ENCODE results near the gene DENND2A. TPM values are rescaled to one million over a fixed set of nuclear protein-coding genes. Genes with fewer than 3 reads are reported as not detected.

The DENND2A gene
- total RNA-seq, 1 experiment from 2014 or later = 10.0 TPM

DNA sequence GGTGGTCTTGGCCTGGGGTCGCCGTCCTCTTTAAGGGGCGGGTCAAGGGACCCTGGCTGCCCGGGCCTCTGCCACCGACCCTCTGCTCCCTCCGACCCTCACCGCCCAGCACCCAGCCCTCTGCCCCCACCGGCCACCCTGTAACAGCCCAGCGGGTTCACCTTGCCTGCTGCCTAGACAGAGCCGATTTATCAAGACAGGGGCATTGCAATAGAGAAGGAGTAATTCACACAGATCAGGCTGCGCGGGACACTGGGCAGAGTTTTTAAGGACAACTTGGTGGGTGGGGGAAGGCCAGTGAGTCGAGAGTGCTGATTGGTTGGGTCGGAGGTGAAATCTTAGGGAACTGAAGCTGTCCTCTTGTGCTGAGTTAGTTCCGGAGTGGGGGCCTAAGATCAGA lies 31.4 kb upstream of the DENND2A start:
- Mint-ChIP-seq H3K27ac (peak overlapping the region; percentile 4; the same call in 1 of the 2 replicates), H3K4me3 (peak overlapping the region; percentile 69), H3K36me3 (no peaks in the 10 kb centered on the region), H3K4me1 (peaks cover 11% of the 10 kb centered on the region), H3K27me3 (ENCODE audit: low read depth) (0 out of 2 replicates have a peak, but pooled peaks cover 2% of the 10 kb centered on the region), H3K9me3 (no peaks in the 10 kb centered on the region)
- TF ChIP-seq ZBTB21 (CRISPR knock-in tag; IDR thresholded peaks at IDR 0.05; ENCODE audit: borderline replicate concordance) (no peak), TEAD4 (CRISPR knock-in tag; IDR thresholded peaks at IDR 0.05) (no peak), CREB1 (CRISPR knock-in tag; IDR thresholded peaks at IDR 0.05) (no peak)
- TF ChIP-seq, protein P1, sequence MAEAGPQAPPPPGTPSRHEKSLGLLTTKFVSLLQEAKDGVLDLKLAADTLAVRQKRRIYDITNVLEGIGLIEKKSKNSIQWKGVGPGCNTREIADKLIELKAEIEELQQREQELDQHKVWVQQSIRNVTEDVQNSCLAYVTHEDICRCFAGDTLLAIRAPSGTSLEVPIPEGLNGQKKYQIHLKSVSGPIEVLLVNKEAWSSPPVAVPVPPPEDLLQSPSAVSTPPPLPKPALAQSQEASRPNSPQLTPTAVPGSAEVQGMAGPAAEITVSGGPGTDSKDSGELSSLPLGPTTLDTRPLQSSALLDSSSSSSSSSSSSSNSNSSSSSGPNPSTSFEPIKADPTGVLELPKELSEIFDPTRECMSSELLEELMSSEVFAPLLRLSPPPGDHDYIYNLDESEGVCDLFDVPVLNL (CRISPR knock-in tag; IDR thresholded peaks at IDR 0.05; ENCODE audit: borderline replicate concordance, low read depth) = no peak
- TF ChIP-seq, protein P2, sequence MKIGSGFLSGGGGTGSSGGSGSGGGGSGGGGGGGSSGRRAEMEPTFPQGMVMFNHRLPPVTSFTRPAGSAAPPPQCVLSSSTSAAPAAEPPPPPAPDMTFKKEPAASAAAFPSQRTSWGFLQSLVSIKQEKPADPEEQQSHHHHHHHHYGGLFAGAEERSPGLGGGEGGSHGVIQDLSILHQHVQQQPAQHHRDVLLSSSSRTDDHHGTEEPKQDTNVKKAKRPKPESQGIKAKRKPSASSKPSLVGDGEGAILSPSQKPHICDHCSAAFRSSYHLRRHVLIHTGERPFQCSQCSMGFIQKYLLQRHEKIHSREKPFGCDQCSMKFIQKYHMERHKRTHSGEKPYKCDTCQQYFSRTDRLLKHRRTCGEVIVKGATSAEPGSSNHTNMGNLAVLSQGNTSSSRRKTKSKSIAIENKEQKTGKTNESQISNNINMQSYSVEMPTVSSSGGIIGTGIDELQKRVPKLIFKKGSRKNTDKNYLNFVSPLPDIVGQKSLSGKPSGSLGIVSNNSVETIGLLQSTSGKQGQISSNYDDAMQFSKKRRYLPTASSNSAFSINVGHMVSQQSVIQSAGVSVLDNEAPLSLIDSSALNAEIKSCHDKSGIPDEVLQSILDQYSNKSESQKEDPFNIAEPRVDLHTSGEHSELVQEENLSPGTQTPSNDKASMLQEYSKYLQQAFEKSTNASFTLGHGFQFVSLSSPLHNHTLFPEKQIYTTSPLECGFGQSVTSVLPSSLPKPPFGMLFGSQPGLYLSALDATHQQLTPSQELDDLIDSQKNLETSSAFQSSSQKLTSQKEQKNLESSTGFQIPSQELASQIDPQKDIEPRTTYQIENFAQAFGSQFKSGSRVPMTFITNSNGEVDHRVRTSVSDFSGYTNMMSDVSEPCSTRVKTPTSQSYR (CRISPR knock-in tag; IDR thresholded peaks at IDR 0.05) = no peak
- TF ChIP-seq, protein P3, sequence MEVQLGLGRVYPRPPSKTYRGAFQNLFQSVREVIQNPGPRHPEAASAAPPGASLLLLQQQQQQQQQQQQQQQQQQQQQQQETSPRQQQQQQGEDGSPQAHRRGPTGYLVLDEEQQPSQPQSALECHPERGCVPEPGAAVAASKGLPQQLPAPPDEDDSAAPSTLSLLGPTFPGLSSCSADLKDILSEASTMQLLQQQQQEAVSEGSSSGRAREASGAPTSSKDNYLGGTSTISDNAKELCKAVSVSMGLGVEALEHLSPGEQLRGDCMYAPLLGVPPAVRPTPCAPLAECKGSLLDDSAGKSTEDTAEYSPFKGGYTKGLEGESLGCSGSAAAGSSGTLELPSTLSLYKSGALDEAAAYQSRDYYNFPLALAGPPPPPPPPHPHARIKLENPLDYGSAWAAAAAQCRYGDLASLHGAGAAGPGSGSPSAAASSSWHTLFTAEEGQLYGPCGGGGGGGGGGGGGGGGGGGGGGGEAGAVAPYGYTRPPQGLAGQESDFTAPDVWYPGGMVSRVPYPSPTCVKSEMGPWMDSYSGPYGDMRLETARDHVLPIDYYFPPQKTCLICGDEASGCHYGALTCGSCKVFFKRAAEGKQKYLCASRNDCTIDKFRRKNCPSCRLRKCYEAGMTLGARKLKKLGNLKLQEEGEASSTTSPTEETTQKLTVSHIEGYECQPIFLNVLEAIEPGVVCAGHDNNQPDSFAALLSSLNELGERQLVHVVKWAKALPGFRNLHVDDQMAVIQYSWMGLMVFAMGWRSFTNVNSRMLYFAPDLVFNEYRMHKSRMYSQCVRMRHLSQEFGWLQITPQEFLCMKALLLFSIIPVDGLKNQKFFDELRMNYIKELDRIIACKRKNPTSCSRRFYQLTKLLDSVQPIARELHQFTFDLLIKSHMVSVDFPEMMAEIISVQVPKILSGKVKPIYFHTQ (CRISPR knock-in tag; IDR thresholded peaks at IDR 0.05) = no peak
- TF ChIP-seq, protein P4, sequence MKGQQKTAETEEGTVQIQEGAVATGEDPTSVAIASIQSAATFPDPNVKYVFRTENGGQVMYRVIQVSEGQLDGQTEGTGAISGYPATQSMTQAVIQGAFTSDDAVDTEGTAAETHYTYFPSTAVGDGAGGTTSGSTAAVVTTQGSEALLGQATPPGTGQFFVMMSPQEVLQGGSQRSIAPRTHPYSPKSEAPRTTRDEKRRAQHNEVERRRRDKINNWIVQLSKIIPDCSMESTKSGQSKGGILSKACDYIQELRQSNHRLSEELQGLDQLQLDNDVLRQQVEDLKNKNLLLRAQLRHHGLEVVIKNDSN (CRISPR knock-in tag; IDR thresholded peaks at IDR 0.05) = no peak
- ATAC-seq (no peak), DNase-seq (ENCODE audit: low spot score) (no peak)
- POLR2A ChIA-PET = no interaction called here
- CTCF ChIA-PET = interaction anchor here (1.0 kb wide), 1 partner anchor 25 kb away, joined by 4 read pairs; no protein-coding TSS in a partner anchor

DNA sequence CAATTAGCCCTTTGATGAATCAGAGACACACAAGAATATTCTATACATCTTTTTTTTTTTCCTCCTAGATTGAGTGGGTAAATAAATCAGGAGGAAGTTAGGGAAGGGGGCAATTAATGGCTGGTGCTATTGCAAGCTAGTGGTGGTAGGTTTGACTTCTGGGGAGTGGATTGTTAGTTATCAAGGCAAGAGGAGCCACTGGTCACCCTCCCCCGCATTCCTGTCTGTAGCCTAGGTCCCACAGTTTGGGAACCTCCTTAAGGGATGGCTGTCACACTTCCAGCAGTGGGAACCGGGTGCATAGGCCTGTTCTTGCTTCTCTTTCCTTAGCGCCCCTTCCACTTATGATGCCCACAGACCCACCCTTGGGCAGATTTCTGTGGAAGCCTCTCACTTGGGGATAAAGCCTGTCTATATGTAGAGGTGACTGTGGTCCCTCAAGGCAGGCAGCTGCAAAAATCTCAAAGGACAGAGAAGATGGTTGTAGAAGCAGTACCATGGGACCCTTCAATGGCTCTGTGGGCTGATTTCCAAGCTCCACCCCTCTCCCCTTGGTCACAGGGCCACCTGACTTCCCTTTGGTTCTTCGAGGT lies 29.8 kb upstream of the DENND2A start:
- no peak overlapping the region for H3K27ac Mint-ChIP-seq
- TF ChIP-seq, protein P4 (CRISPR knock-in tag; IDR thresholded peaks at IDR 0.05) = no peak
- TF ChIP-seq GABPB1 (CRISPR knock-in tag; IDR thresholded peaks at IDR 0.05) (no peak), SP1 (CRISPR knock-in tag; conservative IDR thresholded peaks at IDR 0.05) (no peak), ZNF263 (CRISPR knock-in tag; IDR thresholded peaks at IDR 0.05; ENCODE audit: low read depth) (no peak), HMGA2 (CRISPR knock-in tag; IDR thresholded peaks at IDR 0.05) (no peak), NR2C2 (CRISPR knock-in tag; IDR thresholded peaks at IDR 0.05) (no peak), NFYB (CRISPR knock-in tag; conservative IDR thresholded peaks at IDR 0.05; ENCODE audit: low read depth) (no peak)
- TF ChIP-seq, protein P3 (CRISPR knock-in tag; IDR thresholded peaks at IDR 0.05) = no peak
- TF ChIP-seq, protein P5, sequence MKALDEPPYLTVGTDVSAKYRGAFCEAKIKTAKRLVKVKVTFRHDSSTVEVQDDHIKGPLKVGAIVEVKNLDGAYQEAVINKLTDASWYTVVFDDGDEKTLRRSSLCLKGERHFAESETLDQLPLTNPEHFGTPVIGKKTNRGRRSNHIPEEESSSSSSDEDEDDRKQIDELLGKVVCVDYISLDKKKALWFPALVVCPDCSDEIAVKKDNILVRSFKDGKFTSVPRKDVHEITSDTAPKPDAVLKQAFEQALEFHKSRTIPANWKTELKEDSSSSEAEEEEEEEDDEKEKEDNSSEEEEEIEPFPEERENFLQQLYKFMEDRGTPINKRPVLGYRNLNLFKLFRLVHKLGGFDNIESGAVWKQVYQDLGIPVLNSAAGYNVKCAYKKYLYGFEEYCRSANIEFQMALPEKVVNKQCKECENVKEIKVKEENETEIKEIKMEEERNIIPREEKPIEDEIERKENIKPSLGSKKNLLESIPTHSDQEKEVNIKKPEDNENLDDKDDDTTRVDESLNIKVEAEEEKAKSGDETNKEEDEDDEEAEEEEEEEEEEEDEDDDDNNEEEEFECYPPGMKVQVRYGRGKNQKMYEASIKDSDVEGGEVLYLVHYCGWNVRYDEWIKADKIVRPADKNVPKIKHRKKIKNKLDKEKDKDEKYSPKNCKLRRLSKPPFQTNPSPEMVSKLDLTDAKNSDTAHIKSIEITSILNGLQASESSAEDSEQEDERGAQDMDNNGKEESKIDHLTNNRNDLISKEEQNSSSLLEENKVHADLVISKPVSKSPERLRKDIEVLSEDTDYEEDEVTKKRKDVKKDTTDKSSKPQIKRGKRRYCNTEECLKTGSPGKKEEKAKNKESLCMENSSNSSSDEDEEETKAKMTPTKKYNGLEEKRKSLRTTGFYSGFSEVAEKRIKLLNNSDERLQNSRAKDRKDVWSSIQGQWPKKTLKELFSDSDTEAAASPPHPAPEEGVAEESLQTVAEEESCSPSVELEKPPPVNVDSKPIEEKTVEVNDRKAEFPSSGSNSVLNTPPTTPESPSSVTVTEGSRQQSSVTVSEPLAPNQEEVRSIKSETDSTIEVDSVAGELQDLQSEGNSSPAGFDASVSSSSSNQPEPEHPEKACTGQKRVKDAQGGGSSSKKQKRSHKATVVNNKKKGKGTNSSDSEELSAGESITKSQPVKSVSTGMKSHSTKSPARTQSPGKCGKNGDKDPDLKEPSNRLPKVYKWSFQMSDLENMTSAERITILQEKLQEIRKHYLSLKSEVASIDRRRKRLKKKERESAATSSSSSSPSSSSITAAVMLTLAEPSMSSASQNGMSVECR (CRISPR knock-in tag; IDR thresholded peaks at IDR 0.05; ENCODE audit: borderline replicate concordance) = no peak
- TF ChIP-seq, protein P6, sequence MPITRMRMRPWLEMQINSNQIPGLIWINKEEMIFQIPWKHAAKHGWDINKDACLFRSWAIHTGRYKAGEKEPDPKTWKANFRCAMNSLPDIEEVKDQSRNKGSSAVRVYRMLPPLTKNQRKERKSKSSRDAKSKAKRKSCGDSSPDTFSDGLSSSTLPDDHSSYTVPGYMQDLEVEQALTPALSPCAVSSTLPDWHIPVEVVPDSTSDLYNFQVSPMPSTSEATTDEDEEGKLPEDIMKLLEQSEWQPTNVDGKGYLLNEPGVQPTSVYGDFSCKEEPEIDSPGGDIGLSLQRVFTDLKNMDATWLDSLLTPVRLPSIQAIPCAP (CRISPR knock-in tag; IDR thresholded peaks at IDR 0.05) = no peak

More for the DNA sequence above, 29.8 kb upstream of the DENND2A start:
- ATAC-seq (no peak), DNase-seq (ENCODE audit: low spot score) (no peak)
- CTCF ChIA-PET = interaction anchor here (0.5 to 0.8 kb wide), 2 partner anchors 107 to 164 kb away, joined by 3 to 4 read pairs; no protein-coding TSS in a partner anchor
- Mint-ChIP-seq H3K36me3 (no peaks in the 10 kb centered on the region), H3K9me3 (no peaks in the 10 kb centered on the region), H3K4me3 (no peak overlapping the region), H3K27me3 (ENCODE audit: low read depth) (peaks cover 4% of the 10 kb centered on the region; the same call in 1 of the 2 replicates), H3K4me1 (peaks cover 11% of the 10 kb centered on the region)
- POLR2A ChIA-PET = no interaction called here
